Smooth muscle cell (in vitro differentiated cells): ENCODE results near the gene EIF3L. TPM values are rescaled to one million over a fixed set of nuclear protein-coding genes. Genes with fewer than 3 reads are reported as not detected.

Source experiments
- DNase-seq: peaks from one replicate; lab custom pipeline; 2025; ENCODE audit not compliant: unreplicated experiment; lab: John Stamatoyannopoulos, UW
- H2AFZ ChIP-seq: fragments of 200-600 bp; sonication (generic); 2 replicates; pipeline ENCODE4 v1.6.0; 2016; ENCODE audit warnings: antibody characterized with exemption, low read depth, mild to moderate bottlenecking
- H3F3A ChIP-seq: fragments of 200-600 bp; sonication (generic); 2 replicates; pipeline ENCODE4 v1.6.0; 2017; ENCODE audit warnings: antibody characterized with exemption, low read depth
- H3K27ac ChIP-seq: fragments of 200-600 bp; sonication (generic); 2 replicates; pipeline ENCODE4 v1.5.1; 2016; ENCODE audit warnings: low read depth, mild to moderate bottlenecking
- H3K27me3 ChIP-seq: fragments of 200-600 bp; sonication (generic); 2 replicates; pipeline ENCODE4 v1.6.1; 2016; ENCODE audit warnings: low read depth, mild to moderate bottlenecking
- H3K36me3 ChIP-seq: fragments of 200-600 bp; sonication (generic); 2 replicates; pipeline ENCODE4 v1.5.1; 2016; ENCODE audit warnings: low read depth
- H3K4me1 ChIP-seq: fragments of 200-600 bp; sonication (generic); 2 replicates; pipeline ENCODE4 v1.5.1; 2016; ENCODE audit warnings: low read depth
- H3K4me2 ChIP-seq: fragments of 200-600 bp; sonication (generic); 2 replicates; pipeline ENCODE4 v1.6.0; 2016; ENCODE audit warnings: mild to moderate bottlenecking
- H3K4me3 ChIP-seq: fragments of 200-600 bp; sonication (generic); 2 replicates; pipeline ENCODE4 v1.5.1; 2016; ENCODE audit warnings: mild to moderate bottlenecking
- H3K79me2 ChIP-seq: fragments of 200-600 bp; sonication (generic); 2 replicates; pipeline ENCODE4 v1.6.0; 2016; ENCODE audit warnings: low read depth, mild to moderate bottlenecking
- H3K9ac ChIP-seq: fragments of 200-600 bp; sonication (generic); 2 replicates; pipeline ENCODE4 v1.6.0; 2016; ENCODE audit warnings: low read depth
- H3K9me3 ChIP-seq: fragments of 200-600 bp; sonication (generic); replicated peaks from 2 replicates; pipeline ENCODE4 v1.5.1; 2016; ENCODE audit warnings: low read depth
- H4K20me1 ChIP-seq: fragments of 200-600 bp; sonication (generic); 2 replicates; pipeline ENCODE4 v1.6.0; 2016; ENCODE audit warnings: low read depth
- CTCF ChIP-seq: fragments of 200-600 bp; sonication (generic); IDR thresholded peaks from 2 replicates; pipeline ENCODE4 v1.5.1; 2017; ENCODE audit warnings: borderline replicate concordance, mild to moderate bottlenecking, antibody characterized with exemption; ENCODE audit not compliant: insufficient read depth, poor library complexity, severe bottlenecking
- WGBS: methylation state at CpG from one replicate; pipeline ENCODE4 v1.1.7; 2016; ENCODE audit warnings: low lambda C conversion rate; 5-methylcytosine and 5-hydroxymethylcytosine counted together
- polyA plus RNA-seq: library from polyadenylated mRNA; unstranded; fragments of >200 nt; fragmentation: Nextera tagmentation; extraction: Ambion mirVana; gene quantifications from 2 replicates; pipeline ENCODE4 v1.2.1, GENCODE V29; 2016
- total RNA-seq: library from RNA; depleted of rRNA; stranded (reverse); fragments of >200 nt; gene quantifications from 2 replicates; pipeline ENCODE4 v1.2.3, GENCODE V29; 2014

EIF3L gene
- total and polyA plus RNA-seq, 2 experiments from 2014 or later, result 182 to 274 TPM

- no peaks in the 10 kb centered on the region for H3K79me2 ChIP-seq
- H4K20me1 ChIP-seq, result peaks cover 33% of the 10 kb centered on the region
- H3K4me3 ChIP-seq, result no peak overlapping the region
- no peak for DNase-seq
- no peaks in the 10 kb centered on the region for H3K9me3 ChIP-seq
- H3K4me1 ChIP-seq, result no peaks in the 10 kb centered on the region
- TF ChIP-seq CTCF, result no peak
- no peak overlapping the region for H3K9ac ChIP-seq
- H3K36me3 ChIP-seq, result peaks cover 4% of the 10 kb centered on the region
- H2AFZ ChIP-seq, result no peak overlapping the region
- peaks cover 5% of the 10 kb centered on the region for H3F3A ChIP-seq
- no peak overlapping the region for H3K27ac ChIP-seq
- WGBS, result 98% methylated on average over 5 of the region's 5 CpGs
- no peaks in the 10 kb centered on the region for H3K27me3 ChIP-seq
- H3K4me2 ChIP-seq, result no peak overlapping the region
Observed at GRCh38 chr22:37929390-37929789, 80.2 kb downstream of the EIF3L start.

- Histone ChIP-seq H3K4me1 (no peaks in the 10 kb centered on the region), H3K4me3 (no peak overlapping the region), H3K79me2 (no peaks in the 10 kb centered on the region), H3K4me2 (no peak overlapping the region), H3K27me3 (no peaks in the 10 kb centered on the region), H3K9me3 (no peaks in the 10 kb centered on the region), H3F3A (peaks cover 5% of the 10 kb centered on the region), H2AFZ (no peak overlapping the region), H3K36me3 (peaks cover 4% of the 10 kb centered on the region), H3K9ac (no peak overlapping the region), H3K27ac (no peak overlapping the region), H4K20me1 (peaks cover 33% of the 10 kb centered on the region)
- TF ChIP-seq CTCF, result peak; percentile 21
- WGBS, result 93% methylated on average over 11 of the region's 11 CpGs
- DNase-seq, result no peak
Observed at GRCh38 chr22:37930270-37930951, 81.2 kb downstream of the EIF3L start.

GRCh38 chr22:37930952-37931440, 81.8 kb downstream of the EIF3L start:
- no peak for DNase-seq
- 96% methylated on average over 2 of the region's 2 CpGs for WGBS
- peaks cover 33% of the 10 kb centered on the region for H4K20me1 ChIP-seq
- H3K9ac ChIP-seq, result no peak overlapping the region
- peaks cover 4% of the 10 kb centered on the region for H3K36me3 ChIP-seq
- no peaks in the 10 kb centered on the region for H3K9me3 ChIP-seq
- H2AFZ ChIP-seq, result no peak overlapping the region
- no peaks in the 10 kb centered on the region for H3K27me3 ChIP-seq
- H3K4me1 ChIP-seq, result no peaks in the 10 kb centered on the region
- no peaks in the 10 kb centered on the region for H3K79me2 ChIP-seq
- no peak overlapping the region for H3K4me2 ChIP-seq
- H3F3A ChIP-seq, result peaks cover 5% of the 10 kb centered on the region
- no peak for TF ChIP-seq CTCF
- H3K27ac ChIP-seq, result no peak overlapping the region
- H3K4me3 ChIP-seq, result no peak overlapping the region

GRCh38 chr22:37931893-37932389, 82.7 kb downstream of the EIF3L start:
- Histone ChIP-seq H4K20me1 (peaks cover 25% of the 10 kb centered on the region), H3K9ac (no peak overlapping the region), H2AFZ (no peak overlapping the region), H3K27me3 (no peaks in the 10 kb centered on the region), H3K36me3 (peaks cover 4% of the 10 kb centered on the region), H3K4me2 (no peak overlapping the region), H3K27ac (no peak overlapping the region), H3K4me3 (no peak overlapping the region), H3K4me1 (no peaks in the 10 kb centered on the region), H3K9me3 (no peaks in the 10 kb centered on the region), H3F3A (peaks cover 5% of the 10 kb centered on the region), H3K79me2 (no peaks in the 10 kb centered on the region)
- WGBS, result 94% methylated on average over 6 of the region's 6 CpGs
- no peak for TF ChIP-seq CTCF
- DNase-seq, result no peak
